ENCODE results near the gene BCAR3. TPM values are rescaled to one million over a fixed set of nuclear protein-coding genes. Genes with fewer than 3 reads are reported as not detected.

BCAR3 gene
- total RNA-seq, 1 experiment from 2014 or later = 33.9 TPM

DNA sequence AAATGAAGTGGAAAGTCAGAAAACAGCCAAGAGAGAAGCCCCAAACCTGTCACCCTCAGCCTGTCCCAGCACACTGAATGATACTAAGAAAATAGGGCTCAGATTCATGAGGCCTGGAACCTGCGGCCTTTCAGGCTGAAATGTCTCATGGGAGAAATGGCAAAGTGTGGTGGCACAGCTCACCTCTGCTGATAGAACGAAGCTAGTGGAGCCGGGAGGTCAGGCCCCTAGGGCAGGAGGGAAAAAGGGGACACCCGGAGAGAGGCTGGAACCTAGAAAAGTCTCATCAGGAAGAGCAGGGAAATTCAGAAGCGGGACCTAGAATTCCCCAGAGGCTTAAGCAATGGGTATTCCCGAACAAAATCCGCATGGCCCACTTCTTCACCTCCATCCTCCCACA is 107.1 kb downstream of the BCAR3 start:
- H3K27me3 ChIP-seq (ENCODE audit: control insufficient read depth, insufficient read depth, low read length) = no peaks in the 10 kb centered on the region
- H3K27ac ChIP-seq (ENCODE audit: low read length) = no peak overlapping the region
- TF ChIP-seq, protein P1, sequence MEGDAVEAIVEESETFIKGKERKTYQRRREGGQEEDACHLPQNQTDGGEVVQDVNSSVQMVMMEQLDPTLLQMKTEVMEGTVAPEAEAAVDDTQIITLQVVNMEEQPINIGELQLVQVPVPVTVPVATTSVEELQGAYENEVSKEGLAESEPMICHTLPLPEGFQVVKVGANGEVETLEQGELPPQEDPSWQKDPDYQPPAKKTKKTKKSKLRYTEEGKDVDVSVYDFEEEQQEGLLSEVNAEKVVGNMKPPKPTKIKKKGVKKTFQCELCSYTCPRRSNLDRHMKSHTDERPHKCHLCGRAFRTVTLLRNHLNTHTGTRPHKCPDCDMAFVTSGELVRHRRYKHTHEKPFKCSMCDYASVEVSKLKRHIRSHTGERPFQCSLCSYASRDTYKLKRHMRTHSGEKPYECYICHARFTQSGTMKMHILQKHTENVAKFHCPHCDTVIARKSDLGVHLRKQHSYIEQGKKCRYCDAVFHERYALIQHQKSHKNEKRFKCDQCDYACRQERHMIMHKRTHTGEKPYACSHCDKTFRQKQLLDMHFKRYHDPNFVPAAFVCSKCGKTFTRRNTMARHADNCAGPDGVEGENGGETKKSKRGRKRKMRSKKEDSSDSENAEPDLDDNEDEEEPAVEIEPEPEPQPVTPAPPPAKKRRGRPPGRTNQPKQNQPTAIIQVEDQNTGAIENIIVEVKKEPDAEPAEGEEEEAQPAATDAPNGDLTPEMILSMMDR (IDR thresholded peaks at IDR 0.05) = no peak
- no peak for TF ChIP-seq TCF7L2 (IDR thresholded peaks at IDR 0.05; ENCODE audit: low read depth, low read length)
- TF ChIP-seq, protein P2, sequence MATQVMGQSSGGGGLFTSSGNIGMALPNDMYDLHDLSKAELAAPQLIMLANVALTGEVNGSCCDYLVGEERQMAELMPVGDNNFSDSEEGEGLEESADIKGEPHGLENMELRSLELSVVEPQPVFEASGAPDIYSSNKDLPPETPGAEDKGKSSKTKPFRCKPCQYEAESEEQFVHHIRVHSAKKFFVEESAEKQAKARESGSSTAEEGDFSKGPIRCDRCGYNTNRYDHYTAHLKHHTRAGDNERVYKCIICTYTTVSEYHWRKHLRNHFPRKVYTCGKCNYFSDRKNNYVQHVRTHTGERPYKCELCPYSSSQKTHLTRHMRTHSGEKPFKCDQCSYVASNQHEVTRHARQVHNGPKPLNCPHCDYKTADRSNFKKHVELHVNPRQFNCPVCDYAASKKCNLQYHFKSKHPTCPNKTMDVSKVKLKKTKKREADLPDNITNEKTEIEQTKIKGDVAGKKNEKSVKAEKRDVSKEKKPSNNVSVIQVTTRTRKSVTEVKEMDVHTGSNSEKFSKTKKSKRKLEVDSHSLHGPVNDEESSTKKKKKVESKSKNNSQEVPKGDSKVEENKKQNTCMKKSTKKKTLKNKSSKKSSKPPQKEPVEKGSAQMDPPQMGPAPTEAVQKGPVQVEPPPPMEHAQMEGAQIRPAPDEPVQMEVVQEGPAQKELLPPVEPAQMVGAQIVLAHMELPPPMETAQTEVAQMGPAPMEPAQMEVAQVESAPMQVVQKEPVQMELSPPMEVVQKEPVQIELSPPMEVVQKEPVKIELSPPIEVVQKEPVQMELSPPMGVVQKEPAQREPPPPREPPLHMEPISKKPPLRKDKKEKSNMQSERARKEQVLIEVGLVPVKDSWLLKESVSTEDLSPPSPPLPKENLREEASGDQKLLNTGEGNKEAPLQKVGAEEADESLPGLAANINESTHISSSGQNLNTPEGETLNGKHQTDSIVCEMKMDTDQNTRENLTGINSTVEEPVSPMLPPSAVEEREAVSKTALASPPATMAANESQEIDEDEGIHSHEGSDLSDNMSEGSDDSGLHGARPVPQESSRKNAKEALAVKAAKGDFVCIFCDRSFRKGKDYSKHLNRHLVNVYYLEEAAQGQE (IDR thresholded peaks at IDR 0.05; ENCODE audit: insufficient read depth in 1 of 2, low read depth in 2 of 2, low read length in 1 of 2) = no peak
- H3K4me3 ChIP-seq (ENCODE audit: low read depth in 2 of 2, low read length in 2 of 2) = no peak overlapping the region
- POLR2A ChIA-PET = no interaction called here
- in situ Hi-C loops (cut with HindIII; ENCODE audit: low pct_unique_long_range_greater_than_20kb, low sequenced_read_pairs) (no loop called here), intact Hi-C loops (cut with micrococcal nuclease; ENCODE audit: unreplicated experiment) (no loop called here)
- no peaks in the 10 kb centered on the region for H3K9me3 ChIP-seq (ENCODE audit: control insufficient read depth, insufficient read depth, low read depth, low read length)
- BruUV-seq (replicated peaks) = no TSS peak
- H3K36me3 ChIP-seq (ENCODE audit: control insufficient read depth, insufficient read depth, low read length) = peaks cover 2% of the 10 kb centered on the region
- no peaks in the 10 kb centered on the region for H3K4me1 ChIP-seq (ENCODE audit: control insufficient read depth, insufficient read depth, low read length)
- CTCF ChIA-PET = no interaction called here
- no peak for ATAC-seq
- no peak for DNase-seq (ENCODE audit: low read depth, low spot score)

DNA sequence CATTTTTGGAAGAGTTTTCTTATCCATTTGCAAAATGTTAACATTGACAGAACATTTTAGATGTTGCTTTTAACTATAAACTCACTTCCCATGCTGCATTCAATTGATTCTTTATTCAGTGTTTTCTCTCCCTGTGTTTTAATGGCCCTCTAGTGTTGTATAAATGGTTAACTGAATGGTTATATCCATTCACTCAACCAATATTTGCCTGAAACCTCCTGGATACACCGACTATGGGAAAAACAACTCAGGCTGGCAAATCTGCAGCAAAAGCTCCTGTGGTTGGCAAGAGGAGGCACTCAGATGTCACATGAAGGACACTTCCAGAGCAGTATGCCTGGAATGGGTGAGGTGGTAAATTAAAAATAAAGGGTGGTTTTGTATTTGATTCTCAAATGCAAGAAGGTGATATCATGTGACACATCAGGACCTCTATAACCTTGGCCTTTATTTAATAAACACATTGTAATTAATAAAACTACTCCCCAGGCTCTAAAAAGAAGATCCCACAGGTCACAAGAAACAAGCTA is 107.6 kb downstream of the BCAR3 start:
- BruUV-seq (replicated peaks) = no TSS peak
- Histone ChIP-seq H3K36me3 (ENCODE audit: control insufficient read depth, insufficient read depth, low read length) (peaks cover 2% of the 10 kb centered on the region), H3K4me1 (ENCODE audit: control insufficient read depth, insufficient read depth, low read length) (no peaks in the 10 kb centered on the region), H3K27me3 (ENCODE audit: control insufficient read depth, insufficient read depth, low read length) (no peaks in the 10 kb centered on the region), H3K4me3 (ENCODE audit: low read depth in 2 of 2, low read length in 2 of 2) (no peak overlapping the region), H3K27ac (ENCODE audit: low read length) (no peak overlapping the region), H3K9me3 (ENCODE audit: control insufficient read depth, insufficient read depth, low read depth, low read length) (no peaks in the 10 kb centered on the region)
- TF ChIP-seq, protein P2 (IDR thresholded peaks at IDR 0.05; ENCODE audit: insufficient read depth in 1 of 2, low read depth in 2 of 2, low read length in 1 of 2) = no peak
- DNase-seq (ENCODE audit: low read depth, low spot score) = no peak
- ATAC-seq = no peak
- POLR2A ChIA-PET = no interaction called here
- CTCF ChIA-PET = no interaction called here
- in situ Hi-C loops (cut with HindIII; ENCODE audit: low pct_unique_long_range_greater_than_20kb, low sequenced_read_pairs) (no loop called here), intact Hi-C loops (cut with micrococcal nuclease; ENCODE audit: unreplicated experiment) (no loop called here)

Measured in Panc1 (cell line).